ENCODE measurements around the gene ZNF44. TPM values are rescaled to one million over a fixed set of nuclear protein-coding genes. Genes with fewer than 3 reads are reported as not detected.

ZNF44 gene
- total and polyA plus RNA-seq, 2 experiments from 2014 or later = 4.1 to 4.3 TPM

- no peaks in the 10 kb centered on the region for H4K20me1 ChIP-seq (replicated peaks; ENCODE audit: insufficient read depth)
- no peaks in the 10 kb centered on the region for H3F3A ChIP-seq (replicated peaks; ENCODE audit: low read depth)
- H3K4me3 ChIP-seq = no peak overlapping the region
- Mint-ChIP-seq H3K27ac (no peak overlapping the region), H3K36me3 (ENCODE audit: low read depth) (peaks cover 24% of the 10 kb centered on the region), H3K4me3 (no peak overlapping the region), H3K4me1 (no peaks in the 10 kb centered on the region), H3K9me3 (peaks cover 94% of the 10 kb centered on the region), H3K27me3 (ENCODE audit: insufficient read depth, low read depth, poor library complexity) (peaks cover 6% of the 10 kb centered on the region)
- H3K36me3 ChIP-seq (ENCODE audit: insufficient read depth) = no peaks in the 10 kb centered on the region
- no peak for DNase-seq (ENCODE audit: low spot score)
- TF ChIP-seq REST (IDR thresholded peaks at IDR 0.05; ENCODE audit: unreplicated experiment) (no peak), ZNF114 (CRISPR knock-in tag; IDR thresholded peaks at IDR 0.05) (no peak), STAT1 (IDR thresholded peaks at IDR 0.05; ENCODE audit: unreplicated experiment) (no peak), POLR2AphosphoS5 (IDR thresholded peaks at IDR 0.05; ENCODE audit: low read depth) (no peak), ZNF331 (CRISPR knock-in tag; IDR thresholded peaks at IDR 0.05; ENCODE audit: low read depth) (no peak), CREB1 (CRISPR knock-in tag; IDR thresholded peaks at IDR 0.05; ENCODE audit: low read depth) (no peak), JUNB (IDR thresholded peaks at IDR 0.05; ENCODE audit: unreplicated experiment) (no peak), EZH2phosphoT487 (IDR thresholded peaks at IDR 0.05; ENCODE audit: unreplicated experiment) (no peak), CTCF (conservative IDR thresholded peaks at IDR 0.05; ENCODE audit: low read depth in 2 of 2) (no peak), NANOG (IDR thresholded peaks at IDR 0.05; ENCODE audit: borderline replicate concordance) (no peak), EZH2 (IDR thresholded peaks at IDR 0.05; ENCODE audit: low read depth, unreplicated experiment) (no peak)
- TF ChIP-seq, protein P1, sequence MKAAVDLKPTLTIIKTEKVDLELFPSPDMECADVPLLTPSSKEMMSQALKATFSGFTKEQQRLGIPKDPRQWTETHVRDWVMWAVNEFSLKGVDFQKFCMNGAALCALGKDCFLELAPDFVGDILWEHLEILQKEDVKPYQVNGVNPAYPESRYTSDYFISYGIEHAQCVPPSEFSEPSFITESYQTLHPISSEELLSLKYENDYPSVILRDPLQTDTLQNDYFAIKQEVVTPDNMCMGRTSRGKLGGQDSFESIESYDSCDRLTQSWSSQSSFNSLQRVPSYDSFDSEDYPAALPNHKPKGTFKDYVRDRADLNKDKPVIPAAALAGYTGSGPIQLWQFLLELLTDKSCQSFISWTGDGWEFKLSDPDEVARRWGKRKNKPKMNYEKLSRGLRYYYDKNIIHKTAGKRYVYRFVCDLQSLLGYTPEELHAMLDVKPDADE (IDR thresholded peaks at IDR 0.05) = no peak
- TF ChIP-seq, protein P2, sequence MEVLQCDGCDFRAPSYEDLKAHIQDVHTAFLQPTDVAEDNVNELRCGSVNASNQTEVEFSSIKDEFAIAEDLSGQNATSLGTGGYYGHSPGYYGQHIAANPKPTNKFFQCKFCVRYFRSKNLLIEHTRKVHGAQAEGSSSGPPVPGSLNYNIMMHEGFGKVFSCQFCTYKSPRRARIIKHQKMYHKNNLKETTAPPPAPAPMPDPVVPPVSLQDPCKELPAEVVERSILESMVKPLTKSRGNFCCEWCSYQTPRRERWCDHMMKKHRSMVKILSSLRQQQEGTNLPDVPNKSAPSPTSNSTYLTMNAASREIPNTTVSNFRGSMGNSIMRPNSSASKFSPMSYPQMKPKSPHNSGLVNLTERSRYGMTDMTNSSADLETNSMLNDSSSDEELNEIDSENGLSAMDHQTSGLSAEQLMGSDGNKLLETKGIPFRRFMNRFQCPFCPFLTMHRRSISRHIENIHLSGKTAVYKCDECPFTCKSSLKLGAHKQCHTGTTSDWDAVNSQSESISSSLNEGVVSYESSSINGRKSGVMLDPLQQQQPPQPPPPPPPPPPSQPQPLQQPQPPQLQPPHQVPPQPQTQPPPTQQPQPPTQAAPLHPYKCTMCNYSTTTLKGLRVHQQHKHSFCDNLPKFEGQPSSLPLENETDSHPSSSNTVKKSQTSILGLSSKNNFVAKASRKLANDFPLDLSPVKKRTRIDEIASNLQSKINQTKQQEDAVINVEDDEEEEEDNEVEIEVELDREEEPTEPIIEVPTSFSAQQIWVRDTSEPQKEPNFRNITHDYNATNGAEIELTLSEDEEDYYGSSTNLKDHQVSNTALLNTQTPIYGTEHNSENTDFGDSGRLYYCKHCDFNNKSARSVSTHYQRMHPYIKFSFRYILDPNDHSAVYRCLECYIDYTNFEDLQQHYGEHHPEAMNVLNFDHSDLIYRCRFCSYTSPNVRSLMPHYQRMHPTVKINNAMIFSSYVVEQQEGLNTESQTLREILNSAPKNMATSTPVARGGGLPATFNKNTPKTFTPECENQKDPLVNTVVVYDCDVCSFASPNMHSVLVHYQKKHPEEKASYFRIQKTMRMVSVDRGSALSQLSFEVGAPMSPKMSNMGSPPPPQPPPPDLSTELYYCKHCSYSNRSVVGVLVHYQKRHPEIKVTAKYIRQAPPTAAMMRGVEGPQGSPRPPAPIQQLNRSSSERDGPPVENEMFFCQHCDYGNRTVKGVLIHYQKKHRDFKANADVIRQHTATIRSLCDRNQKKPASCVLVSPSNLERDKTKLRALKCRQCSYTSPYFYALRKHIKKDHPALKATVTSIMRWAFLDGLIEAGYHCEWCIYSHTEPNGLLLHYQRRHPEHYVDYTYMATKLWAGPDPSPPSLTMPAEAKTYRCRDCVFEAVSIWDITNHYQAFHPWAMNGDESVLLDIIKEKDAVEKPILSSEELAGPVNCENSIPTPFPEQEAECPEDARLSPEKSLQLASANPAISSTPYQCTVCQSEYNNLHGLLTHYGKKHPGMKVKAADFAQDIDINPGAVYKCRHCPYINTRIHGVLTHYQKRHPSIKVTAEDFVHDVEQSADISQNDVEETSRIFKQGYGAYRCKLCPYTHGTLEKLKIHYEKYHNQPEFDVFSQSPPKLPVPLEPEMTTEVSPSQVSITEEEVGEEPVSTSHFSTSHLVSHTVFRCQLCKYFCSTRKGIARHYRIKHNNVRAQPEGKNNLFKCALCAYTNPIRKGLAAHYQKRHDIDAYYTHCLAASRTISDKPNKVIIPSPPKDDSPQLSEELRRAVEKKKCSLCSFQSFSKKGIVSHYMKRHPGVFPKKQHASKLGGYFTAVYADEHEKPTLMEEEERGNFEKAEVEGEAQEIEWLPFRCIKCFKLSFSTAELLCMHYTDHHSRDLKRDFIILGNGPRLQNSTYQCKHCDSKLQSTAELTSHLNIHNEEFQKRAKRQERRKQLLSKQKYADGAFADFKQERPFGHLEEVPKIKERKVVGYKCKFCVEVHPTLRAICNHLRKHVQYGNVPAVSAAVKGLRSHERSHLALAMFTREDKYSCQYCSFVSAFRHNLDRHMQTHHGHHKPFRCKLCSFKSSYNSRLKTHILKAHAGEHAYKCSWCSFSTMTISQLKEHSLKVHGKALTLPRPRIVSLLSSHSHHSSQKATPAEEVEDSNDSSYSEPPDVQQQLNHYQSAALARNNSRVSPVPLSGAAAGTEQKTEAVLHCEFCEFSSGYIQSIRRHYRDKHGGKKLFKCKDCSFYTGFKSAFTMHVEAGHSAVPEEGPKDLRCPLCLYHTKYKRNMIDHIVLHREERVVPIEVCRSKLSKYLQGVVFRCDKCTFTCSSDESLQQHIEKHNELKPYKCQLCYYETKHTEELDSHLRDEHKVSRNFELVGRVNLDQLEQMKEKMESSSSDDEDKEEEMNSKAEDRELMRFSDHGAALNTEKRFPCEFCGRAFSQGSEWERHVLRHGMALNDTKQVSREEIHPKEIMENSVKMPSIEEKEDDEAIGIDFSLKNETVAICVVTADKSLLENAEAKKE (CRISPR knock-in tag; IDR thresholded peaks at IDR 0.05) = no peak
- no peaks in the 10 kb centered on the region for H3K9me2 ChIP-seq (ENCODE audit: insufficient read depth)
- H3K79me2 ChIP-seq (replicated peaks; ENCODE audit: insufficient read depth) = peaks cover 3% of the 10 kb centered on the region; the same call in 1 of the 2 replicates
- no peak for ATAC-seq
- H2AFZ ChIP-seq = no peak overlapping the region
- H3K27me3 ChIP-seq (ENCODE audit: insufficient read depth) = no peaks in the 10 kb centered on the region
- no peak overlapping the region for H3K27ac ChIP-seq (ENCODE audit: low read depth)
- no peaks in the 10 kb centered on the region for H3K4me1 ChIP-seq (ENCODE audit: insufficient read depth)
- no peak overlapping the region for H3K4me2 ChIP-seq
These were observed 70.0 kb downstream of the ZNF44 start for GRCh38 chr19:12224676-12225075.

All from GM23338 (cell line).